Measurements from ENCODE around the gene PTPRN2. TPM values are rescaled to one million over a fixed set of nuclear protein-coding genes. Genes with fewer than 3 reads are reported as not detected.
"Not testable (repeated sequence)": the region's sequence is repeated elsewhere in the genome, so short reads cannot be mapped to it uniquely, and the experiment has no call there.

The PTPRN2 gene
- total and polyA plus RNA-seq, 2 donors (not counting 1 experiment from before 2014, with no cell fraction given) = 0.54 to 1.2 TPM

GRCh38 chr7:158157460-158157859, 430.2 kb downstream of the PTPRN2 start:
- no peaks in the 10 kb centered on the region for H3K9me3 ChIP-seq (ENCODE audit: control insufficient read depth, insufficient read depth, low read depth, low read length)
- DNase-seq (ENCODE audit: low read depth in 2 of 2) = no peak
- no peaks in the 10 kb centered on the region for H3K36me3 ChIP-seq (ENCODE audit: control insufficient read depth, insufficient read depth, low read length)
- no peak overlapping the region for H2AFZ ChIP-seq (ENCODE audit: low read length)
- TF ChIP-seq CTCF (conservative IDR thresholded peaks at IDR 0.05 in 1 of 2, IDR thresholded peaks at IDR 0.05 in 1 of 2; ENCODE audit: low read depth in 1 of 2, low read length in 2 of 2) (no peak), EZH2 (IDR thresholded peaks at IDR 0.05; ENCODE audit: low read length, missing control alignments) (no peak)
- no peaks in the 10 kb centered on the region for H3K4me1 ChIP-seq (ENCODE audit: control insufficient read depth, extremely low read depth, insufficient read depth, low read length)
- no peak overlapping the region for H3K4me3 ChIP-seq (replicated peaks in 1 of 4; ENCODE audit: control extremely low read depth in 1 of 4, insufficient read depth in 1 of 4, low read depth in 3 of 4, low read length in 4 of 4)
- H3K27ac ChIP-seq (ENCODE audit: insufficient read depth, low read length) = no peak overlapping the region
- no peaks in the 10 kb centered on the region for H3K27me3 ChIP-seq (ENCODE audit: control insufficient read depth, insufficient read depth, low read length)
- H3K9ac ChIP-seq (ENCODE audit: insufficient read depth, low read length) = no peak overlapping the region
- no peak overlapping the region for H3K4me2 ChIP-seq (ENCODE audit: extremely low read depth, insufficient read depth, low read length)
- H4K20me1 ChIP-seq (ENCODE audit: control insufficient read depth, extremely low read depth, insufficient read depth, low read length) = no peaks in the 10 kb centered on the region
- no peaks in the 10 kb centered on the region for H3K79me2 ChIP-seq (ENCODE audit: control insufficient read depth, insufficient read depth, low read length)

GRCh38 chr7:158151273-158151672, 436.4 kb downstream of the PTPRN2 start:
- H3K4me1 ChIP-seq (ENCODE audit: control insufficient read depth, extremely low read depth, insufficient read depth, low read length); H3K79me2 ChIP-seq (ENCODE audit: control insufficient read depth, insufficient read depth, low read length); H3K9ac ChIP-seq (ENCODE audit: insufficient read depth, low read length); H3K4me3 ChIP-seq (replicated peaks in 1 of 4; ENCODE audit: control extremely low read depth in 1 of 4, insufficient read depth in 1 of 4, low read depth in 3 of 4, low read length in 4 of 4); H3K36me3 ChIP-seq (ENCODE audit: control insufficient read depth, insufficient read depth, low read length); H3K27ac ChIP-seq (ENCODE audit: insufficient read depth, low read length); H2AFZ ChIP-seq (ENCODE audit: low read length); H3K9me3 ChIP-seq (ENCODE audit: control insufficient read depth, insufficient read depth, low read depth, low read length); H4K20me1 ChIP-seq (ENCODE audit: control insufficient read depth, extremely low read depth, insufficient read depth, low read length); H3K27me3 ChIP-seq (ENCODE audit: control insufficient read depth, insufficient read depth, low read length); H3K4me2 ChIP-seq (ENCODE audit: extremely low read depth, insufficient read depth, low read length): not testable (repeated sequence)
- peak in 1 of 2 donors; percentile 8 for DNase-seq (ENCODE audit: low read depth in 2 of 2)

- H3K4me3 ChIP-seq (replicated peaks in 1 of 4; ENCODE audit: control extremely low read depth in 1 of 4, insufficient read depth in 1 of 4, low read depth in 3 of 4, low read length in 4 of 4) = no peak overlapping the region
These were observed 437.4 kb downstream of the PTPRN2 start for GRCh38 chr7:158150234-158150633.

GRCh38 chr7:158147431-158147830, 440.2 kb downstream of the PTPRN2 start:
- peak in 1 of 2 donors; percentile 5 for DNase-seq (ENCODE audit: low read depth in 2 of 2)
- not testable (repeated sequence) for H3K4me3 ChIP-seq (replicated peaks in 1 of 4; ENCODE audit: control extremely low read depth in 1 of 4, insufficient read depth in 1 of 4, low read depth in 3 of 4, low read length in 4 of 4); H3K9me3 ChIP-seq (ENCODE audit: control insufficient read depth, insufficient read depth, low read depth, low read length)

More at GRCh38 chr7:158150234-158150633, 437.4 kb downstream of the PTPRN2 start:
- H4K20me1 ChIP-seq (ENCODE audit: control insufficient read depth, extremely low read depth, insufficient read depth, low read length) = no peaks in the 10 kb centered on the region
- no peak overlapping the region for H3K4me2 ChIP-seq (ENCODE audit: extremely low read depth, insufficient read depth, low read length)
- no peaks in the 10 kb centered on the region for H3K36me3 ChIP-seq (ENCODE audit: control insufficient read depth, insufficient read depth, low read length)
- H3K4me1 ChIP-seq (ENCODE audit: control insufficient read depth, extremely low read depth, insufficient read depth, low read length) = no peaks in the 10 kb centered on the region
- H3K9ac ChIP-seq (ENCODE audit: insufficient read depth, low read length) = no peak overlapping the region
- TF ChIP-seq EZH2 (IDR thresholded peaks at IDR 0.05; ENCODE audit: low read length, missing control alignments) (no peak), CTCF (conservative IDR thresholded peaks at IDR 0.05 in 1 of 2, IDR thresholded peaks at IDR 0.05 in 1 of 2; ENCODE audit: low read depth in 1 of 2, low read length in 2 of 2) (no peak)
- no peaks in the 10 kb centered on the region for H3K27me3 ChIP-seq (ENCODE audit: control insufficient read depth, insufficient read depth, low read length)
- no peak overlapping the region for H2AFZ ChIP-seq (ENCODE audit: low read length)
- peaks cover 5% of the 10 kb centered on the region for H3K9me3 ChIP-seq (ENCODE audit: control insufficient read depth, insufficient read depth, low read depth, low read length)
- no peaks in the 10 kb centered on the region for H3K79me2 ChIP-seq (ENCODE audit: control insufficient read depth, insufficient read depth, low read length)
- no peak overlapping the region for H3K27ac ChIP-seq (ENCODE audit: insufficient read depth, low read length)
- no peak for DNase-seq (ENCODE audit: low read depth in 2 of 2)

More at GRCh38 chr7:158147431-158147830, 440.2 kb downstream of the PTPRN2 start:
- H2AFZ ChIP-seq (ENCODE audit: low read length); H3K27me3 ChIP-seq (ENCODE audit: control insufficient read depth, insufficient read depth, low read length); H3K36me3 ChIP-seq (ENCODE audit: control insufficient read depth, insufficient read depth, low read length); H3K4me1 ChIP-seq (ENCODE audit: control insufficient read depth, extremely low read depth, insufficient read depth, low read length); H3K4me2 ChIP-seq (ENCODE audit: extremely low read depth, insufficient read depth, low read length); H3K27ac ChIP-seq (ENCODE audit: insufficient read depth, low read length); H3K9ac ChIP-seq (ENCODE audit: insufficient read depth, low read length); H3K79me2 ChIP-seq (ENCODE audit: control insufficient read depth, insufficient read depth, low read length); H4K20me1 ChIP-seq (ENCODE audit: control insufficient read depth, extremely low read depth, insufficient read depth, low read length): not testable (repeated sequence)

Data from fibroblast of lung (primary cell).